ENCODE measurements around the gene C2CD2. TPM values are rescaled to one million over a fixed set of nuclear protein-coding genes. Genes with fewer than 3 reads are reported as not detected.

C2CD2 gene
- total RNA-seq, 2 experiments from 2014 or later, result 4.5 to 5.9 TPM

- POLR2A ChIA-PET, result no interaction called here
- DNase-seq (ENCODE audit: low spot score), result peak; percentile 21
- H3K4me2 ChIP-seq (ENCODE audit: low read length), result peak overlapping the region; percentile 39
- no peak overlapping the region for H3K27ac ChIP-seq (ENCODE audit: low read depth, low read length, poor library complexity, severe bottlenecking)
- H3K9me2 ChIP-seq (ENCODE audit: insufficient read depth, low read length), result no peaks in the 10 kb centered on the region
- H3K4me1 ChIP-seq (ENCODE audit: insufficient read depth, low read length, poor library complexity, severe bottlenecking), result peaks cover 29% of the 10 kb centered on the region
- CTCF ChIA-PET (ENCODE audit: unreplicated experiment), result no interaction called here
- H3K9me3 ChIP-seq (ENCODE audit: low read length), result no peaks in the 10 kb centered on the region
- no peaks in the 10 kb centered on the region for H3K36me3 ChIP-seq (ENCODE audit: insufficient read depth, low read length)
- no peak overlapping the region for H3K4me3 ChIP-seq (ENCODE audit: low read depth, low read length, poor library complexity, severe bottlenecking)
- intact Hi-C loops (cut with micrococcal nuclease; ENCODE audit: unreplicated experiment), result loop anchor here (10.0 kb wide), 1 partner anchor 347 kb away; no protein-coding TSS in a partner anchor
- H3K79me2 ChIP-seq (ENCODE audit: insufficient read depth, low read depth, low read length), result no peaks in the 10 kb centered on the region
- TF ChIP-seq CTCF (conservative IDR thresholded peaks at IDR 0.05; ENCODE audit: low read length) (no peak), EZH2phosphoT487 (IDR thresholded peaks at IDR 0.05; ENCODE audit: borderline replicate concordance, low read depth, low read length) (no peak)
- peak overlapping the region; percentile 6; the same call in 1 of the 2 replicates for H2AFZ ChIP-seq (ENCODE audit: low read length)
- no TSS peak for BruUV-seq (replicated peaks)
- no peaks in the 10 kb centered on the region for H4K20me1 ChIP-seq (ENCODE audit: insufficient read depth, low read length)
These were observed 7.9 kb upstream of the C2CD2 start for GRCh38 chr21:41961753-41962152.

GRCh38 chr21:41961282-41961701 lies 7.5 kb upstream of the C2CD2 start:
- POLR2A ChIA-PET, result no interaction called here
- intact Hi-C loops (cut with micrococcal nuclease; ENCODE audit: unreplicated experiment), result loop anchor here (10.0 kb wide), 1 partner anchor 346 kb away; no protein-coding TSS in a partner anchor

More at GRCh38 chr21:41961282-41961701, 7.5 kb upstream of the C2CD2 start:
- DNase-seq (ENCODE audit: low spot score), result no peak
- Histone ChIP-seq H3K4me2 (ENCODE audit: low read length) (peak overlapping the region; percentile 39), H3K9me2 (ENCODE audit: insufficient read depth, low read length) (no peaks in the 10 kb centered on the region), H3K4me3 (ENCODE audit: low read depth, low read length, poor library complexity, severe bottlenecking) (no peak overlapping the region), H3K27ac (ENCODE audit: low read depth, low read length, poor library complexity, severe bottlenecking) (no peak overlapping the region), H2AFZ (ENCODE audit: low read length) (peak overlapping the region; percentile 6; the same call in 1 of the 2 replicates), H3K9me3 (ENCODE audit: low read length) (no peaks in the 10 kb centered on the region), H3K79me2 (ENCODE audit: insufficient read depth, low read depth, low read length) (no peaks in the 10 kb centered on the region), H4K20me1 (ENCODE audit: insufficient read depth, low read length) (no peaks in the 10 kb centered on the region), H3K36me3 (ENCODE audit: insufficient read depth, low read length) (no peaks in the 10 kb centered on the region), H3K4me1 (ENCODE audit: insufficient read depth, low read length, poor library complexity, severe bottlenecking) (peaks cover 29% of the 10 kb centered on the region)
- BruUV-seq (replicated peaks), result no TSS peak
- TF ChIP-seq CTCF (conservative IDR thresholded peaks at IDR 0.05; ENCODE audit: low read length), result no peak
- no peak for TF ChIP-seq EZH2phosphoT487 (IDR thresholded peaks at IDR 0.05; ENCODE audit: borderline replicate concordance, low read depth, low read length)
- CTCF ChIA-PET (ENCODE audit: unreplicated experiment), result no interaction called here
